ENCODE measurements around the gene TIMM10B.

DNA sequence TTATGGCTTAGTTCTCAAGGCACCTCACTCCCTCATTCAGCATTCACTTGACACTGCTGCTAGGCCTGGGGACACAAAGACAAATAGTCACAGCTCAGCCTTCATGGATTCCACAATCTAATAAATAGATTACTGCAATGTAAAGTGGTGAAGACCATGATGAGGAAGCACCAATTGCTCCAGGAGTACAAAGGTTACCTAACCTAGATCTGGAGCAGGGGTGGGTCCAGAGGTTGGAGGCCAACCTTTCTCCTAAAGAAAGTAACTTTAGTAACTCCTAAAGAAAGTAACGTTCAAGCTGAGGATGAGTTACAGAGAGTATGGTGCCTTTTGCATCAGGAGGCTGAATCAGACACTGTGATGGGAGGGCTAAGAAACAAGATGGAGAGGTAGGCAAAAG lies 11.7 kb upstream of the TIMM10B start:
- TF ChIP-seq CTCF (conservative IDR thresholded peaks at IDR 0.05): no peak
- TF ChIP-seq EZH2 (IDR thresholded peaks at IDR 0.05; ENCODE audit: low read depth): no peak

Data from PC-9 (cell line).